ENCODE data around the gene S100A8.
"Not testable (repeated sequence)": the region's sequence is repeated elsewhere in the genome, so short reads cannot be mapped to it uniquely, and the experiment has no call there.

Gene S100A8

DNA sequence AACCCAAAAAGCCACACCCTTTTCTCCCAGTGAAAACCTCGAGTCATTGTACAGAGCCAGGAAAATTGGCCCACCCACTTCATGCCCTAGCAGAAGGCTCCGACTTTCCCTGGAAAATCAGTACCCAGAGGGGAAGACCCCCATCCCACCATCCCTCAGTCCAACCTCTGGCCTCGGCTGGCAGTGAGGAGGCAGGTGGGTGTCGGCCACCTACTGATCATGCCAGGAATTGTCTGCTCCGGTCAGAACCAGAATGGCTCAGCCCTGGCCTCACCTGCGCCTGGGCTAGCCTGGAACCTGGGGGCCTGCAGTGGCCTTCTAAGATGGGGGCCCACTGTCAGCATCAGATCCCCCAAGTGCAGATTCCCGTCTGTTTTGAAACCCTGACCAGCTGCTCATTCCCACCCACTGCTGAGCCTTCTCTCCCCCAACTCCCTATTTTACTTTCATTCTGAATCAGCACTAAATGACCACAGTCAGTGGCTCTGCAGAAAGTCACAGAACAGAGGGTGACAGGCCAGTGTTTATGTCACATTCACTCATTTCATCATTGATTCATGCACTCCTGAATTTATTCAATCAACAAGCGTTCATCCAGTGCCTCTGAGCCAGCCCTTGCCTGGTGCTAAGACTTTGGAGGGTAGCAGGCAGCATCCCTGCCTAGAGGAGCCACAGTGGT, 36.2 kb downstream of the S100A8 start:
- no peak overlapping the region for H2AFZ ChIP-seq (ENCODE audit: low read length, unreplicated experiment)
- H3K4me1 ChIP-seq (ENCODE audit: control insufficient read depth, insufficient read depth, low read length, unreplicated experiment): no peaks in the 10 kb centered on the region
- H3K27ac ChIP-seq (ENCODE audit: low read depth, low read length): no peak overlapping the region
- H3K4me3 ChIP-seq (ENCODE audit: low read depth, low read length): no peak overlapping the region
- peaks cover 49% of the 10 kb centered on the region for H3K27me3 ChIP-seq (ENCODE audit: insufficient read depth, low read length)
- no peaks in the 10 kb centered on the region for H3K36me3 ChIP-seq (ENCODE audit: insufficient read depth, low read length)
- H3K79me2 ChIP-seq (ENCODE audit: control insufficient read depth, insufficient read depth, low read length, unreplicated experiment): no peaks in the 10 kb centered on the region

DNA sequence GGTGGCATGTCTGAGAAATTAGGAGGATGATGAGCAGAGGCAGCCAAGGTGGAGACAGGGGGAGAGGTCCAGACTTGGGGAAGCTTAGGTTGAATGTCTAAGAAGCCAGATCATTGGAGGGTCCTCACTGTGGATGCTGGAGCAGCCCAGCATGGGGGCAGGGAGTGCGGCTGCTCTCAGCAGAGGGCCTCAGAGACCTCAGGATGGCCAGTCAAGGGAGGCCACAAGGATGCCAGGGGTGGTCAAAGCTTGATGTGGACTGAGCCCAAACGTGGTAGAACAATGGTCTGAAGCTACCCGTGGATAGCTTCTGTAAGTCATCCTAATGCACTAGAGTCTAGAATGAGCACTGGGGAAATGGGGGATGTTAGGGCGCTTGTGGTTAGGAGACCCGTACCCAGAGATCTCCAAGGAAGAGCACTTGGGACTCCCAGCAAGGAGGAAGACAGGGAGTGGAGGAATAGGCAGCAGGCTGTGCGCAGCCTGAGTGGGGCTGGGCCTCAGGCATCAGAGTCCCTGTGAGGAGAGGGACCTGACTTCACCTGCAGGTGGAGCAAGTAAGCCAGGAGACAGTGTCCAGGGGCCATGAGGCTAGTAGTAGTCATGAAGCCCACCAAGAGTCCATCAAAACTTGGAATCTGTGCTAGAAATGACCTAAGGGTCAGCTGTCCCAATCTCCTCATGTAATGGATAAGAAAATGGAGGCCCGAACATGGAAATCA, 37.5 kb downstream of the S100A8 start:
- peaks cover 55% of the 10 kb centered on the region for H3K27me3 ChIP-seq (ENCODE audit: insufficient read depth, low read length)
- no peaks in the 10 kb centered on the region for H3K79me2 ChIP-seq (ENCODE audit: control insufficient read depth, insufficient read depth, low read length, unreplicated experiment)
- no peak overlapping the region for H2AFZ ChIP-seq (ENCODE audit: low read length, unreplicated experiment)
- H3K27ac ChIP-seq (ENCODE audit: low read depth, low read length): no peak overlapping the region
- H3K4me3 ChIP-seq (ENCODE audit: low read depth, low read length): no peak overlapping the region
- no peaks in the 10 kb centered on the region for H3K4me1 ChIP-seq (ENCODE audit: control insufficient read depth, insufficient read depth, low read length, unreplicated experiment)
- H3K36me3 ChIP-seq (ENCODE audit: insufficient read depth, low read length): no peaks in the 10 kb centered on the region

DNA sequence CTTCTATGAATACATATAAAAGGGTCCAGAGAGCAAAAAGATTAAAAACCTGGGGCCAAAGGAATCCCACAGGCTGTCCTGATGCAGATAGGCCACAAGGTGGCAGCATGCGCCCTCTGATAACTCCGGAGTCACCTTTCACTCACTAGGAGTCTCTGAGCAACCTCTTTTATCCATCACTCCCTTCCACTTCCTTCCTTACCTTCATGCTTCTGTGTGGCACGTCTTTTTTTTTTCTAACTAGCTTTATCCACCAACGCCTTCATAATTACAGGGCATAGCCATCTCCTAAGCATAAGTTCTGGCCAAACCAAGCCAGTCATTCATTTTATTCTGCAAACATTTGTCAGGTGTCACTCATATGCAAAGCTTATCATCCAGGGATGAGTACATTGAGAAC, 38.4 kb downstream of the S100A8 start:
- Histone ChIP-seq H3K36me3 (ENCODE audit: insufficient read depth, low read length) (no peaks in the 10 kb centered on the region), H3K27ac (ENCODE audit: low read depth, low read length) (no peak overlapping the region), H3K79me2 (ENCODE audit: control insufficient read depth, insufficient read depth, low read length, unreplicated experiment) (no peaks in the 10 kb centered on the region), H3K27me3 (ENCODE audit: insufficient read depth, low read length) (peaks cover 60% of the 10 kb centered on the region), H3K4me3 (ENCODE audit: low read depth, low read length) (no peak overlapping the region), H3K4me1 (ENCODE audit: control insufficient read depth, insufficient read depth, low read length, unreplicated experiment) (no peaks in the 10 kb centered on the region), H2AFZ (ENCODE audit: low read length, unreplicated experiment) (no peak overlapping the region)

DNA sequence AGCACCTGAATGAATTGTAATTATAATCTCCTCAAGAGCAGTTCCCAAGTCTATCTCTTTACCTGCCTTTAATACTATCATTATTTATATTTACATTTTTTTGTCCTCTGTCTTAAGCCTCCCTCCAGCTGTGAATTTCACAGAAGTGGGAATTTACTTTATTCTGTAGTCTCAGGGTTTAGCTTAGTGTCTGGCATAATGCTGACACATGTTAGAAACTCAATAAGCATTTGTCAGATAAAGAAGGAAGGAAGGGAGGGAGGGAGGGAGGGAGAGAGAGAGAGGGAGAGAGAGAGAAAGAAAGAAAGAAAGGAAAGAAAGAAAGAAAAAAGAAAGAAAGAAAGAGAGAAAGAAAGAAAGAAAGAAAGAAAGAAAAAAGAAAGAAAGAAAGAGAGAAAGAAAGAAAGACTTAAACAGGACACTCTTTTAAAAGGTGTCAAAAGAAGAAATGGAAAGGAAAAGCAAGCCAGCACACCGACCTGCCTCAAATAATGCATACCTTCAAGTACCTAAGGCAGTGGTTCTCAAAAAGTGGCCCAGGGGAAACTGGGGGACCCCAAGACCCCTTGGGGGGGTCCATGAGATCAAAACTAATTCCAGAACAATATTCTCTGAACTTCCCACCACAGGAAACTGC, 40.4 kb downstream of the S100A8 start:
- Histone ChIP-seq H3K36me3 (ENCODE audit: insufficient read depth, low read length) (no peaks in the 10 kb centered on the region), H3K27me3 (ENCODE audit: insufficient read depth, low read length) (peaks cover 61% of the 10 kb centered on the region), H3K4me1 (ENCODE audit: control insufficient read depth, insufficient read depth, low read length, unreplicated experiment) (no peaks in the 10 kb centered on the region), H3K79me2 (ENCODE audit: control insufficient read depth, insufficient read depth, low read length, unreplicated experiment) (no peaks in the 10 kb centered on the region), H3K4me3 (ENCODE audit: low read depth, low read length) (no peak overlapping the region), H2AFZ (ENCODE audit: low read length, unreplicated experiment) (no peak overlapping the region), H3K27ac (ENCODE audit: low read depth, low read length) (no peak overlapping the region)

DNA sequence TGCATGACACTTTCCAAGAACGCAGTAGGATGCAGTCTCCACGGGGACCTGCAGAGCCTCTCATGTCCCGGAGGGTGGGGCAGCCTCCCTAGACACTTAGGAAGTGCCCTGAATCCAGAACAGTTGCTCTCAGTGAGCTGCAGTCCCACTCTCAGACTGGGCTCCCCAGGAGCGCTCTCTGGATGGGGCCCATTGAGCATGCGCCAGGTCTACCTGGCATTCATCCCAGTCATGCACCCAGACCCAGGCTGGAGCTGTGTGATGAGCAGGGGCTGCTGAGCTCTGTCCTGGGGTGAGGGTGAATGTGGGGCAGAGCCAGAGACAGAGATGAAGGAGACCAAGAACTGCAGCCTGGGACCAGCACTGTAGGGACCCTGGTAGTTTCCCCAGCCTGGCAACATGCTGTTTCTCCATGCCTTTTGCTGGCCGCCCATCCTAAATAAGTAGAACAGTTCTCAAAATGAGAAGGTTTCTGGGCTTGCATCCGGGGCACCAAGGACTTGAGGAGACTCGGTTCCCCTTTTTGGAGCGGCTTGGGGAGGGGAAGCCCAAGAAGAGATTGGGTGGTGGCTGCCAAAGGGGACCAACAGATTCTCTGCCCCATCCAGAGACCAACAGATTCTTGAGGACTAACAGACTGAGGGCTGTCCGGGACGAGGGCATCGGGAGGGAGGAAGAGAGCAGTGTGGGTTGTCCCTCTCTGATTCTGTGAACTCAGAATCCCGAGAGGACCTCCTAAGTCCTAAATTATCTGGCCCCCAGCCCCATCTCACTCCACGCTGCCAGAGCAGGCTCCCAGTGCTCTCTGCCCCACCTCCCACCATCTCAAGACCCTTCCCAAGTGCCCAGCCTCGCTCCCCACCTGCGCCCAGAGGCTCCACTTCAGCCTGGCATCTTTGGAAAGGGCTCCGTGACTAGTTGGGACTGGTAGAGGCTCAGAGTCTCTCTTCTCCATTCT, 41.2 kb downstream of the S100A8 start:
- Histone ChIP-seq H3K4me3 (ENCODE audit: low read depth, low read length) (no peak overlapping the region), H3K36me3 (ENCODE audit: insufficient read depth, low read length) (no peaks in the 10 kb centered on the region), H2AFZ (ENCODE audit: low read length, unreplicated experiment) (no peak overlapping the region), H3K4me1 (ENCODE audit: control insufficient read depth, insufficient read depth, low read length, unreplicated experiment) (no peaks in the 10 kb centered on the region), H3K27ac (ENCODE audit: low read depth, low read length) (no peak overlapping the region), H3K79me2 (ENCODE audit: control insufficient read depth, insufficient read depth, low read length, unreplicated experiment) (no peaks in the 10 kb centered on the region), H3K27me3 (ENCODE audit: insufficient read depth, low read length) (peaks cover 65% of the 10 kb centered on the region)

DNA sequence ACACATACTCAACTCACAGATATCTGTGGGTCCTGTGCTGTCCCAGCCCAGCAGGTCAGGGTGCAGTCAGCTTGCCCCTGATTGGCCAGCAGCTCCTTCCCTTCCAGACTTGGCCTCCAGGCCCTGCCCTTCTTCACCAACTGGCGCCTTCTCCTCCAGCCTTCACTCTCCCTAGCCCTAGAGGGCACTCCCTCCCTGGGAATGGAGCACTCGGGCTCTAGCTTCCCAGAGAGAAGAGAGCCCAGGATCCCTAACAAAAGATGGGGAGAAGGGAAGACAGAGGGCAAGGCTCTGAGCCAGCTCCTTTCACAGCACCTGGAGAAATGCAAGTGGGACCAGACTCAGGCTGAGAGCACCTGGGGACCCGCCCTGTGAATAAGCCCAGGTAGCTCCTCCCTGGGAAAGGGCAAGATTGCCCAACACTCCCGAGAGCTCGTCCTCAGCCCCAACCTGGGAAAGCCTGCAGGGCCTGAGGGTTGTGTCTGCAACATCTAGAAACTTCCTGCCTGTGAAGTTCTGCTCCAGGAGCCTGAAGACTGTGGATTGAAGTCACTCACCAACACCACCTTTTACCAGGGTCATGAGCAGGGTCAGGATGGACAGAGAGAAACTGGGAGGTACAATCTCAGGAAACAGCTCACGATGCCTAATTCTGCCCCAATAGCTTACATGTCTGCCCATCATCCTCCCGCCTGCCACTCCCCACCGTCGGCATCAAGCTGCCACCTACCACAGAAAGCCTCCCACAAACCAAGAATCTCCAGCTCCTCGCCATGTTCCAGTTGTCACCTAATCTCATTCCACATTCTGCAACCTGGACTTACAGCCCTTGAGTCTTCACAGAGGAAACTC, 42.1 kb downstream of the S100A8 start, which contains the start of gene PGLYRP4:
PGLYRP4 (minus strand) TSS at position 331 of the 852 bp plus-strand sequence. CDS start 909 bp downstream, outside the sequence.
- Histone ChIP-seq H2AFZ (ENCODE audit: low read length, unreplicated experiment) (no peak within 1 kb of the TSS), H3K36me3 (ENCODE audit: insufficient read depth, low read length) (no peaks in the 10 kb centered on the region), H3K4me3 (ENCODE audit: low read depth, low read length) (no peak within 1 kb of the TSS), H3K27me3 (ENCODE audit: insufficient read depth, low read length) (peaks cover 73% of the 10 kb centered on the region), H3K27ac (ENCODE audit: low read depth, low read length) (no peak within 1 kb of the TSS), H3K4me1 (ENCODE audit: control insufficient read depth, insufficient read depth, low read length, unreplicated experiment) (no peaks in the 10 kb centered on the region), H3K79me2 (ENCODE audit: control insufficient read depth, insufficient read depth, low read length, unreplicated experiment) (no peaks in the 10 kb centered on the region)

DNA sequence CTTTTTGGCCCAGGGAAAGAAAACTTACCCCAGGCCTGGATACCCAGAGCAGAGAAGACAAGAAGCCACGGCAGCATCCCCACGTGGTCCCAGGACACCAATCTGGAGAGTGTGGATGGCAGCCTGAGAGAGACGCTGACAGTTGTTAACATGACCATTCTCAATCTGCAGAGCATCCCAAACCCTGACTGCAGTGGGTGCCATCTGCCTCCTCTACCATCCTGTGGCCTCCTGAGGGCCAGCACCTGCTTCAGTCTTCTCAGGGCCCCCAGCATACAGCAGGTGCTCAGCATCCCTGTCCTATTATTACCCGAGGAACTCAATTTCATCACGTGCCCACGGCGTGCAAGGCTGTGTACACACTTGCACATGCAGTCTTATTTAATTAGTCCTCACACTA, 43.0 kb downstream of the S100A8 start:
- Histone ChIP-seq H3K79me2 (ENCODE audit: control insufficient read depth, insufficient read depth, low read length, unreplicated experiment) (no peaks in the 10 kb centered on the region), H3K36me3 (ENCODE audit: insufficient read depth, low read length) (no peaks in the 10 kb centered on the region), H3K4me3 (ENCODE audit: low read depth, low read length) (no peak overlapping the region), H2AFZ (ENCODE audit: low read length, unreplicated experiment) (no peak overlapping the region), H3K27me3 (ENCODE audit: insufficient read depth, low read length) (peaks cover 82% of the 10 kb centered on the region), H3K27ac (ENCODE audit: low read depth, low read length) (no peak overlapping the region), H3K4me1 (ENCODE audit: control insufficient read depth, insufficient read depth, low read length, unreplicated experiment) (no peaks in the 10 kb centered on the region)

DNA sequence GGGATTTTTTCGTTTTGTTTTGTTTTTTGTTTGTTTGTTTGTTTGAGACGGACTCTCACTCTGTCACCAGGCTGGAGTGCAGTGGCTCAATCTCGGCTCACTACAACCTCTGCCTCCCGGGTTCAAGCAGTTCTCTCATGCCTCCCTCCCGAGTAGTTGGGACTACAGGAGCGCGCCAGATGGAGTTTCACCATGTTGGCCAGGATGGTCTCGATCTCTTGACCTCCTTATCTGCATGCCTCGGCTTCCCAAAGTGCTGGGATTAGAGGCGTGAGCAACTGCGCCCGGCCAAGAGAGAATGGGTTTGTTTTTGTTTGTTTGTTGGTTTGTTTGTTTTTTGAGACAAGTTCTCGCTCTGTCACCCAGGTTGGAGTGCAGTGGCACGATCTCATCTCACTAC, 43.8 kb downstream of the S100A8 start:
- not testable (repeated sequence) for H3K4me1 ChIP-seq (ENCODE audit: control insufficient read depth, insufficient read depth, low read length, unreplicated experiment); H3K27ac ChIP-seq (ENCODE audit: low read depth, low read length); H3K79me2 ChIP-seq (ENCODE audit: control insufficient read depth, insufficient read depth, low read length, unreplicated experiment); H3K4me3 ChIP-seq (ENCODE audit: low read depth, low read length); H2AFZ ChIP-seq (ENCODE audit: low read length, unreplicated experiment); H3K36me3 ChIP-seq (ENCODE audit: insufficient read depth, low read length)
- H3K27me3 ChIP-seq (ENCODE audit: insufficient read depth, low read length): peaks cover 89% of the 10 kb centered on the region

DNA sequence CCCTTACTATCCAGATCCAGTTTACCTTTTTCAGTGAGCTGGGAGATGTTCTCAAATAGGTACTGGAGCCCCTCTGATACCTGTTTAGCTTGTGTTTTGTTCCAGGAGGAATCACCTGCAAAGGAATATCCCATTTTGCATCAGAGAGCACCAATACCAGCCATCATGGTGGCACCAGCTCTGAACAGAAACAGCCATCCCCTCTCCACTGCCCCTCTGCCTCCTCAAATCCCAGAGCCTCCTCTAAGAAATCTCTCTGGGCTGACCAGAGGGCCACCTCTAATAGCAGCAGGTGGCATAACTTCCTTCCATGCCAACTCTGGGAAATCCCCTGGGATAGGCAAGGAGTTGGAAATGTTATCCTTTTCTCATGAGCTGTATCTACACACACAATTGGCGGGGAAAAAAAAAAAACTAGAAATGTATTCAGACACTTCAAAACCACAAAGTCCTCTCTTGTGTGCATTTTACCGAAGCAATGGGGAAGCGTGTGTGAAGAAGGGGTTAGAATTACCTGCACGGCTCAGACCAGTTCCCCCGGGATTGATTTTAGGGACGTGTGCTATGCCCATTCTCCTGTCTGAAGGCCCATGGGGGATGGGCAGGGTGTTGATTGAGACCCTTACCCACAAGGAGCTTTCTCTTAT, 44.7 kb downstream of the S100A8 start:
- Histone ChIP-seq H3K27ac (ENCODE audit: low read depth, low read length) (no peak overlapping the region), H3K79me2 (ENCODE audit: control insufficient read depth, insufficient read depth, low read length, unreplicated experiment) (no peaks in the 10 kb centered on the region), H3K4me1 (ENCODE audit: control insufficient read depth, insufficient read depth, low read length, unreplicated experiment) (no peaks in the 10 kb centered on the region), H3K4me3 (ENCODE audit: low read depth, low read length) (no peak overlapping the region), H3K27me3 (ENCODE audit: insufficient read depth, low read length) (peaks cover 87% of the 10 kb centered on the region), H2AFZ (ENCODE audit: low read length, unreplicated experiment) (no peak overlapping the region), H3K36me3 (ENCODE audit: insufficient read depth, low read length) (no peaks in the 10 kb centered on the region)

Measured in ACC112 (cell line).